GM06990 (cell line): ENCODE measurements around the gene VAV2.

ENCODE experiments used
- DNase-seq: peaks from one replicate; pipeline ENCODE4 v3.0.0-alpha.2; 2011; ENCODE audit not compliant: insufficient read length; ENCODE audit errors: extremely low read depth
- H3K27me3 ChIP-seq: replicated peaks from 2 replicates; pipeline ENCODE4 v1.6.0; 2011; ENCODE audit warnings: low read length; ENCODE audit not compliant: control insufficient read depth, insufficient read depth
- H3K36me3 ChIP-seq: 2 replicates; pipeline ENCODE4 v1.5.1; 2011; ENCODE audit warnings: low read length; ENCODE audit not compliant: control insufficient read depth, insufficient read depth
- H3K4me3 ChIP-seq: replicated peaks from 2 replicates; pipeline ENCODE4 v1.5.1; 2011; ENCODE audit warnings: low read depth, mild to moderate bottlenecking, control low read depth, low read length
- CTCF ChIP-seq: IDR thresholded peaks from 2 replicates; pipeline ENCODE4 v1.5.1; 2011; ENCODE audit warnings: low read length, control low read depth, mild to moderate bottlenecking, inconsistent platforms; ENCODE audit not compliant: insufficient read depth, poor library complexity, severe bottlenecking

VAV2 gene

DNA sequence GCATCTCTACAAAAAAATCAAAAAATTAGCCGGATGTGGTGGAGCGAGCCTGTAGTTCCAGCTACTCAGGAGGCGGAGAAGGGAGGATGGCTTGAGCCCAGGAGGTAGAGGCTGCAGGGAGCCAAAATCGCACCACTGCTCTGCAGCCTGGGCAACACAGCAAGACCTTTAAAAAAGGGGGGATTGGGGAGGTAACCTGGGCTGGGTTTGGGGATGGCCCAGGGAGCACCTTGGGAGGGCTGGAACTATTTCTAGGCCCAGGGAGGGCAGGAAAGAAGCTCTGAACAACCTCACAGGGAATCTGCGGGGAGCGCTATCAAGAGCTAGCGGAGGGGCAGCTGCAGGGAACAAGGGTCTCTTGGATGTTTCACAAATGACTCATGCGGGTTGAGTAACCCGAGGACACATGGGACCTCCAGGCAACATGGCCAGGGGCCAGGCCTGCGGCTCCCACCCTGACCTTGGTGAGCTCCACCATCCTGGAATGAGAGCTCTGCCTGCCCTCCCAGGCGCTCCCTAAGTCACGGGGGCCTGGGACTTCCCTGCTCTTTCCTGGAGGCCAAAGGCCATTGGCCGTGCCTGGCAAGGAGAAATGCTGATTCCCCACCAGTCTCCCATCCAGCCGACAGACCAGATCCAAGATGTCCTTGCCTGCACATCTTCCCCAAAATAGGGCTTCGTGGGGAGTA, 277.4 kb downstream of the VAV2 start:
- no peak for TF ChIP-seq CTCF
- Histone ChIP-seq H3K27me3 (no peaks in the 10 kb centered on the region; the same call in 1 of the 2 replicates), H3K4me3 (no peak overlapping the region), H3K36me3 (no peaks in the 10 kb centered on the region)
- DNase-seq: no peak

DNA sequence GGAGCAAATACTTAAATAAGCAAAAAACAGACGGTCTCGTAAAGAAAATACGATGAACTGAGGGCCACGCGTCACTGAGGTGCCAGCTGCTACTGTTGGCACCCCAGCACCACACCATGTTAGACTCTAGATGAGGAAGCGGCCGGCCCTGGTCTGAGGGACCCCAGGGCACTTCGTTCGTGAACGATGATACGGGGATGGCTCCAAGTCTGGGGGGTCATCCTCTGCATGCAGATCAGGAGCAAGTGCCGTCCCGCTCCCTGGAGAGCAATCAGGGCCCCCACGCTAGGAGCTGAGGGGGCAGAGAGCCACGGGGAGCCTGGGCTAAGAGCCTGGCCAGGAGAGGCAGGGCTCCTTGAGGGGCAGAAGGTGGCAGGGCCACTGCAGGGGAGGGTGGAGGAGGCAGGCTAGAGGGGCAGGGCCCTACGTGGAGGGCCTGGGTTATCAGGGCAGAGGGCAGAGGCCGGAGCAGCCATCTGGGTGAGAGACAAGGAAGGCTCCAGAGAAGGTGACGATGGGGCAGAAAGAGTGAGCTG, 278.1 kb downstream of the VAV2 start:
- Histone ChIP-seq H3K4me3 (no peak overlapping the region), H3K36me3 (no peaks in the 10 kb centered on the region), H3K27me3 (no peaks in the 10 kb centered on the region; the same call in 1 of the 2 replicates)
- DNase-seq: no peak
- no peak for TF ChIP-seq CTCF

GRCh38 chr9:133713150-133713959, 278.8 kb downstream of the VAV2 start:
- H3K36me3 ChIP-seq: no peaks in the 10 kb centered on the region
- DNase-seq: no peak
- no peaks in the 10 kb centered on the region; the same call in 1 of the 2 replicates for H3K27me3 ChIP-seq
- TF ChIP-seq CTCF: no peak
- no peak overlapping the region for H3K4me3 ChIP-seq

GRCh38 chr9:133712221-133713100, 279.7 kb downstream of the VAV2 start:
- Histone ChIP-seq H3K36me3 (no peaks in the 10 kb centered on the region), H3K4me3 (no peak overlapping the region), H3K27me3 (no peaks in the 10 kb centered on the region; the same call in 1 of the 2 replicates)
- TF ChIP-seq CTCF: no peak
- DNase-seq: no peak
